H7 (cell line): ENCODE data around the gene VPS50. TPM values are rescaled to one million over a fixed set of nuclear protein-coding genes. Genes with fewer than 3 reads are reported as not detected.

Source experiments
- DNase-seq: peaks from one replicate; pipeline ENCODE4 v3.0.0; 2012
- H3K27me3 ChIP-seq: 2 replicates; pipeline ENCODE4 v1.6.0; 2011; ENCODE audit warnings: mild to moderate bottlenecking, low read length; ENCODE audit not compliant: control insufficient read depth, insufficient read depth
- H3K36me3 ChIP-seq: replicated peaks from 2 replicates; pipeline ENCODE4 v1.5.1; 2011; ENCODE audit warnings: low read length; ENCODE audit not compliant: control insufficient read depth, insufficient read depth
- H3K4me3 ChIP-seq: 2 replicates; pipeline ENCODE4 v1.5.1; 2011; ENCODE audit warnings: low read depth, mild to moderate bottlenecking, control low read depth, low read length, moderate library complexity; ENCODE audit not compliant: insufficient read depth
- total RNA-seq: library from RNA; depleted of rRNA; stranded (reverse); fragments of >200 nt; shearing (Covaris generic); gene quantifications from 2 replicates; pipeline ENCODE4 v1.2.3, GENCODE V29; 2014; rRNA removed

The VPS50 gene
- total RNA-seq, 1 experiment from 2014 or later: 10.4 TPM

GRCh38 chr7:93378131-93378760, 146.1 kb downstream of the VPS50 start:
- Histone ChIP-seq H3K27me3 (no peaks in the 10 kb centered on the region), H3K36me3 (no peaks in the 10 kb centered on the region), H3K4me3 (no peak overlapping the region)
- DNase-seq: no peak

- Histone ChIP-seq H3K27me3 (no peaks in the 10 kb centered on the region), H3K4me3 (no peak overlapping the region), H3K36me3 (no peaks in the 10 kb centered on the region)
- DNase-seq: no peak
Observed at GRCh38 chr7:93382362-93382761, 150.2 kb downstream of the VPS50 start.

- Histone ChIP-seq H3K27me3 (no peaks in the 10 kb centered on the region), H3K4me3 (no peak overlapping the region), H3K36me3 (no peaks in the 10 kb centered on the region)
- no peak for DNase-seq
Observed at GRCh38 chr7:93390660-93391059, 158.5 kb downstream of the VPS50 start.

GRCh38 chr7:93392984-93393383, 160.8 kb downstream of the VPS50 start:
- H3K36me3 ChIP-seq: no peaks in the 10 kb centered on the region
- H3K27me3 ChIP-seq: no peaks in the 10 kb centered on the region
- no peak overlapping the region for H3K4me3 ChIP-seq
- DNase-seq: no peak

GRCh38 chr7:93399642-93400041, 167.5 kb downstream of the VPS50 start:
- Histone ChIP-seq H3K36me3 (no peaks in the 10 kb centered on the region), H3K27me3 (no peaks in the 10 kb centered on the region), H3K4me3 (no peak overlapping the region)
- no peak for DNase-seq

- Histone ChIP-seq H3K4me3 (no peak overlapping the region), H3K36me3 (no peaks in the 10 kb centered on the region), H3K27me3 (no peaks in the 10 kb centered on the region)
- no peak for DNase-seq
Observed at GRCh38 chr7:93402944-93403343, 170.8 kb downstream of the VPS50 start.

GRCh38 chr7:93407239-93407638, 175.1 kb downstream of the VPS50 start:
- H3K4me3 ChIP-seq: no peak overlapping the region
- no peaks in the 10 kb centered on the region for H3K27me3 ChIP-seq
- no peak for DNase-seq
- no peaks in the 10 kb centered on the region for H3K36me3 ChIP-seq

GRCh38 chr7:93409324-93409723, 177.2 kb downstream of the VPS50 start:
- no peak overlapping the region for H3K4me3 ChIP-seq
- no peaks in the 10 kb centered on the region for H3K36me3 ChIP-seq
- H3K27me3 ChIP-seq: no peaks in the 10 kb centered on the region

More at GRCh38 chr7:93409324-93409723, 177.2 kb downstream of the VPS50 start:
- DNase-seq: no peak

Other genes starting within 250 kb of the VPS50 start
- gene SAMD9, start 114.4 kb upstream of the VPS50 start, total RNA-seq: 0.04 and 0.10 TPM in 2 replicates
- gene SAMD9L, start 84.0 kb upstream of the VPS50 start, total RNA-seq: not detected in 2 replicates
- gene HEPACAM2, start 5.9 kb upstream of the VPS50 start, total RNA-seq: not detected in 2 replicates